IMR-90 (cell line): ENCODE results near the gene TNFRSF9. TPM values are rescaled to one million over a fixed set of nuclear protein-coding genes. Genes with fewer than 3 reads are reported as not detected.
"Not testable (repeated sequence)": the region's sequence is repeated elsewhere in the genome, so short reads cannot be mapped to it uniquely, and the experiment has no call there.

ENCODE experiments used
- ATAC-seq: fragments of 200-7000 bp; cut with Tn5 transposase; 2 replicates; pipeline ENCODE4 v1.9.1; 2020; ENCODE audit warnings: low read depth, mild to moderate bottlenecking, moderate library complexity
- BruUV-seq: library from RNA; stranded (reverse); fragments of 400-500 nt; replicated peaks from 2 replicates; lab custom pipeline; 2021; lab: Mats Ljungman, UMichigan
- CTCF ChIA-PET: fragments of 300-600 bp; formaldehyde crosslinking; extraction: SDS; loops from one replicate; lab custom pipeline; 2021; ENCODE audit warnings: antibody characterized with exemption; lab: Yijun Ruan, JAX
- POLR2A ChIA-PET: fragments of 300-600 bp; sonication (Branson Sonifier 250); formaldehyde crosslinking; loops from one replicate; lab custom pipeline; 2022; ENCODE audit warnings: antibody characterized with exemption; ENCODE audit not compliant: unreplicated experiment; lab: Charles Lee
- DNase-seq: peaks from one replicate; pipeline ENCODE4 v3.0.0; 2013
- H2AFZ ChIP-seq: replicated peaks from 2 replicates; pipeline ENCODE3; 2013; ENCODE audit warnings: low read length, mild to moderate bottlenecking; ENCODE audit not compliant: poor library complexity
- H2AK5ac ChIP-seq: 2 replicates; pipeline ENCODE4 v1.6.1; 2013; ENCODE audit warnings: low read depth, low read length, inconsistent platforms
- H2AK9ac ChIP-seq: replicated peaks from 2 replicates; pipeline ENCODE3; 2013; ENCODE audit warnings: mild to moderate bottlenecking, low read depth, low read length, moderate library complexity; ENCODE audit not compliant: poor library complexity
- H2BK120ac ChIP-seq: 2 replicates; pipeline ENCODE4 v1.6.1; 2013; ENCODE audit warnings: low read depth, low read length, inconsistent platforms
- H2BK15ac ChIP-seq: 3 replicates; pipeline ENCODE4 v1.6.1; 2013; ENCODE audit warnings: low read depth, low read length, inconsistent platforms
- H2BK20ac ChIP-seq: 2 replicates; pipeline ENCODE4 v1.6.1; 2013; ENCODE audit warnings: low read depth, mild to moderate bottlenecking, inconsistent platforms, low read length, moderate library complexity
- H2BK5ac ChIP-seq: 2 replicates; pipeline ENCODE4 v1.6.1; 2013; ENCODE audit warnings: mild to moderate bottlenecking, low read depth, low read length, inconsistent platforms; ENCODE audit not compliant: poor library complexity, severe bottlenecking
- H3K14ac ChIP-seq: replicated peaks from 2 replicates; pipeline ENCODE4 v1.6.1; 2013; ENCODE audit warnings: low read depth, low read length, inconsistent platforms
- H3K18ac ChIP-seq: 2 replicates; pipeline ENCODE4 v1.6.1; 2013; ENCODE audit warnings: low read depth, low read length, control low read depth
- H3K23ac ChIP-seq: 2 replicates; pipeline ENCODE4 v1.6.1; 2013; ENCODE audit warnings: low read depth, low read length, inconsistent platforms
- H3K27ac ChIP-seq: 2 replicates; pipeline ENCODE4 v1.5.1; 2013; ENCODE audit warnings: mild to moderate bottlenecking, control low read depth, low read length; ENCODE audit not compliant: insufficient read depth
- H3K27me3 ChIP-seq: 2 replicates; pipeline ENCODE4 v1.6.1; 2013; ENCODE audit warnings: low read length; ENCODE audit not compliant: control insufficient read depth, insufficient read depth
- H3K36me3 ChIP-seq: 2 replicates; pipeline ENCODE4 v1.6.1; 2013; ENCODE audit warnings: low read length, mixed read lengths; ENCODE audit not compliant: control insufficient read depth, insufficient read depth
- H3K4ac ChIP-seq: 2 replicates; pipeline ENCODE4 v1.6.1; 2013; ENCODE audit warnings: low read depth, low read length, inconsistent platforms
- H3K4me1 ChIP-seq: 2 replicates; pipeline ENCODE4 v1.6.1; 2013; ENCODE audit warnings: low read length, mixed read lengths; ENCODE audit not compliant: control insufficient read depth, insufficient read depth
- H3K4me2 ChIP-seq: 2 replicates; pipeline ENCODE4 v1.6.1; 2013; ENCODE audit warnings: low read depth, mild to moderate bottlenecking, control low read depth, low read length, moderate library complexity
- H3K4me3 ChIP-seq: 2 replicates; pipeline ENCODE4 v1.5.1; 2013; ENCODE audit warnings: low read depth, mild to moderate bottlenecking, control low read depth, low read length, moderate library complexity; ENCODE audit not compliant: insufficient read depth
- H3K56ac ChIP-seq: 2 replicates; pipeline ENCODE4 v1.6.1; 2013; ENCODE audit warnings: low read length, inconsistent platforms; ENCODE audit not compliant: insufficient read depth; ENCODE audit errors: extremely low read depth
- H3K79me1 ChIP-seq, 2 experiments: 2 replicates each; pipeline ENCODE4 v1.6.1; 2013; ENCODE audit warnings: low read length in 2 of 2, inconsistent platforms in 1 of 2, low read depth in 1 of 2
- H3K9ac ChIP-seq: 2 replicates; pipeline ENCODE4 v1.6.1; 2013; ENCODE audit warnings: low read depth, low read length, control low read depth
- H3K9me1 ChIP-seq: 2 replicates; pipeline ENCODE4 v1.6.1; 2013; ENCODE audit warnings: low read length, inconsistent platforms; ENCODE audit not compliant: insufficient read depth
- H3K9me3 ChIP-seq: 2 replicates; pipeline ENCODE4 v1.6.1; 2013; ENCODE audit warnings: low read length; ENCODE audit not compliant: control insufficient read depth, insufficient read depth
- H4K20me1 ChIP-seq: 2 replicates; pipeline ENCODE4 v1.6.1; 2013; ENCODE audit warnings: low read length, inconsistent platforms; ENCODE audit not compliant: insufficient read depth
- H4K5ac ChIP-seq: 2 replicates; pipeline ENCODE4 v1.6.1; 2013; ENCODE audit warnings: mild to moderate bottlenecking, low read depth, low read length, control low read depth
- H4K8ac ChIP-seq, 2 experiments: 2 replicates each; pipeline ENCODE4 v1.6.1; 2013; ENCODE audit warnings: low read depth in 2 of 2, low read length in 2 of 2, control low read depth in 1 of 2, inconsistent platforms in 1 of 2
- H4K91ac ChIP-seq: 2 replicates; pipeline ENCODE4 v1.6.1; 2013; ENCODE audit warnings: low read depth, low read length, inconsistent platforms; ENCODE audit not compliant: insufficient read depth
- BHLHE40 ChIP-seq: fragments of 150-350 bp; IDR thresholded peaks from 2 replicates; pipeline ENCODE4 v1.6.1; 2016; ENCODE audit warnings: mild to moderate bottlenecking, low read depth, low read length
- CEBPB ChIP-seq: IDR thresholded peaks from 2 replicates; pipeline ENCODE4 v1.6.1; 2012; ENCODE audit warnings: low read depth, low read length, improper control_type of control experiment
- MAFK ChIP-seq: IDR thresholded peaks from 2 replicates; pipeline ENCODE4 v1.6.1; 2012; ENCODE audit warnings: low read depth, low read length, improper control_type of control experiment
- MAZ ChIP-seq: IDR thresholded peaks from 2 replicates; pipeline ENCODE4 v1.6.1; 2012; ENCODE audit warnings: low read depth, mild to moderate bottlenecking, low read length, improper control_type of control experiment, moderate library complexity, borderline replicate concordance
- MXI1 ChIP-seq: IDR thresholded peaks from 2 replicates; pipeline ENCODE4 v1.6.1; 2012; ENCODE audit warnings: low read depth, mild to moderate bottlenecking, low read length, moderate library complexity, borderline replicate concordance
- NFE2L2 ChIP-seq: fragments of 150-350 bp; IDR thresholded peaks from 2 replicates; pipeline ENCODE4 v1.6.1; 2016; ENCODE audit warnings: low read depth, mild to moderate bottlenecking, low read length
- POLR2A ChIP-seq: IDR thresholded peaks from 2 replicates; pipeline ENCODE4 v1.6.1; 2012; ENCODE audit warnings: mild to moderate bottlenecking, low read depth, low read length
- RAD21 ChIP-seq: IDR thresholded peaks from 2 replicates; pipeline ENCODE4 v1.6.1; 2012; ENCODE audit warnings: low read length, improper control_type of control experiment
- RCOR1 ChIP-seq: IDR thresholded peaks from 2 replicates; pipeline ENCODE4 v1.6.1; 2012; ENCODE audit warnings: mild to moderate bottlenecking, low read length, improper control_type of control experiment; ENCODE audit not compliant: insufficient replicate concordance
- RFX5 ChIP-seq: IDR thresholded peaks from 2 replicates; pipeline ENCODE4 v1.8.0; 2012; ENCODE audit warnings: low read depth, mild to moderate bottlenecking, low read length, moderate library complexity
- SMC3 ChIP-seq: fragments of 150-350 bp; IDR thresholded peaks from 2 replicates; pipeline ENCODE4 v1.6.1; 2016; ENCODE audit warnings: low read depth, mild to moderate bottlenecking, antibody characterized with exemption, low read length, moderate library complexity
- WGBS, 2 experiments: methylation state at CpG; one replicate each; pipeline versions ENCODE4 v1.1.5 to v1.1.7; 2013; ENCODE audit warnings: missing lambda C conversion rate in 2 of 2; ENCODE audit not compliant: insufficient read length in 1 of 2; ENCODE audit errors: extremely low coverage in 2 of 2; 5-methylcytosine and 5-hydroxymethylcytosine counted together
- dilution Hi-C: fragments of 300-500 bp; cut with HindIII; formaldehyde crosslinking; loops from one replicate; pipeline ENCODE4 v1.14.3; 2018; ENCODE audit warnings: low sequenced_read_pairs; ENCODE audit not compliant: unreplicated experiment
- in situ Hi-C: fragments of 300-500 bp; cut with MboI; formaldehyde crosslinking; loops from 3 replicates; pipeline ENCODE4 v1.14.3; 2019; ENCODE audit warnings: low sequenced_read_pairs, inconsistent platforms, mixed read lengths
- intact Hi-C: fragments of 100-400 bp; cut with micrococcal nuclease; formaldehyde crosslinking; loops from 2 replicates; pipeline ENCODE4 v1.10.0; 2022
- polyA plus RNA-seq, 3 experiments: library from polyadenylated mRNA; depleted of rRNA; stranded (reverse); fragments of >200 nt; gene quantifications; 2 replicates each; pipeline ENCODE4 v1.2.3, GENCODE V29; 2012; ENCODE audit warnings: low replicate concordance in 1 of 3
- total RNA-seq: library from RNA; depleted of rRNA; stranded (reverse); fragments of >200 nt; gene quantifications from 2 replicates; pipeline ENCODE4 v1.2.3, GENCODE V29; 2012
- TF ChIP-seq, protein P1 (sequence below): fragments of 150-350 bp; IDR thresholded peaks from 2 replicates; pipeline ENCODE4 v1.6.1; 2016; ENCODE audit warnings: low read depth, mild to moderate bottlenecking, low read length, moderate library complexity, borderline replicate concordance

TNFRSF9 gene
- total and polyA plus RNA-seq, 2 of the 4 experiments (the other 2 are of a cell fraction), result 0.43 to 0.72 TPM

DNA sequence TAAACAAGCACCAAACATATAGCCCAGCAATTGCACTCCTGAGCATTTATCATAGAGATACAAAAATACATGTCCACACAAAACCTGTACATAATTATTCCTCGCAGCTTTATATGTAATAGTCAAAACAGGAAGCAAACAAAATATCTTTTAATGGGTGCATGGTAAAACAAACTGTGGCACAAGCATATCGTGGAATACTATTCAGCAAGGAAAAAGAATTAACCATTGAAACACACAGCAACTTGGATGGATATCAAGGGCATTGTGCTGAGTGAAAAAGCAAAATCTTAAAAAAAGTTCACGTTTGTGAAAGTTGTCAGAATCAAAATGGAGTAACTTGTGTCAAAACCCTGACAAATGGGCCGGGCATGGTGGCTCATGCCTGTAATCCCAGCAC is 12.4 kb downstream of the TNFRSF9 start:
- no peak overlapping the region for H3K27ac ChIP-seq
- CTCF ChIA-PET, result no interaction called here

DNA sequence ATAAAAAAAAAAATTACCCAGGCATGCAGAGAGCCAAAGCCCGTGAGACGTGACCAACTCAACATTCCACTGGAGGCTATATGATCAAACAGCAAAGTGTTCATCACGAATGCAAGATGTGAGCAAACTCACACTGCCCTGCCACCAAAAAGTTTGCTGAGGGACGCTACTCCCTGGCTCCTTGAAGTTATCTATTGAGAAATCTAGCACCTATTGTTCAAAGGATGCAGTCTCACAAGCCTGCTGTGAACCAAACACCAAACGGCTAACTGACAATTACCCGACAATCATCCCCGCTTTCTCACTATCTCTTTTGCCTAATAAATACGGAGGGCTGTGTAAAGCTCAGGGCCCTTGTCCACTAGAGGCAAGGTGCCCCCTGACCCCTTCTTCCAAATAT is 13.6 kb downstream of the TNFRSF9 start:
- H3K18ac ChIP-seq, H4K20me1 ChIP-seq, dilution Hi-C loops, H3K9ac ChIP-seq, intact Hi-C loops, H3K4me2 ChIP-seq, BruUV-seq, H4K5ac ChIP-seq, H2AFZ ChIP-seq, H2AK9ac ChIP-seq, POLR2A ChIA-PET, H3K23ac ChIP-seq, H2AK5ac ChIP-seq, CTCF ChIA-PET, H2BK15ac ChIP-seq, DNase-seq, H4K8ac ChIP-seq, ATAC-seq, H3K4me3 ChIP-seq, H3K9me1 ChIP-seq, H2BK5ac ChIP-seq, H3K9me3 ChIP-seq, H3K79me1 ChIP-seq, H3K4ac ChIP-seq, H3K4me1 ChIP-seq, H2BK20ac ChIP-seq, H3K27ac ChIP-seq, H3K56ac ChIP-seq, in situ Hi-C loops, H3K14ac ChIP-seq, H3K36me3 ChIP-seq, H4K91ac ChIP-seq, H2BK120ac ChIP-seq: not testable (repeated sequence)
- peaks cover 22% of the 10 kb centered on the region for H3K27me3 ChIP-seq
- 0% methylated on average over 1 of the region's 8 CpGs; no CpG with 5 or more reads in 1 of the 2 experiments for WGBS, 2 experiments

More for the DNA sequence above, 12.4 kb downstream of the TNFRSF9 start:
- H2BK5ac ChIP-seq, result no peak overlapping the region
- no peak overlapping the region for H3K9ac ChIP-seq
- H3K36me3 ChIP-seq, result no peaks in the 10 kb centered on the region
- no peak overlapping the region for H3K18ac ChIP-seq
- no peak overlapping the region for H2AFZ ChIP-seq
- no peak overlapping the region for H2BK120ac ChIP-seq
- H3K14ac ChIP-seq, result no peak overlapping the region
- WGBS, 2 experiments, result 75% methylated on average over 2 of the region's 4 CpGs; no CpG with 5 or more reads in 1 of the 2 experiments
- H2AK5ac ChIP-seq, result no peak overlapping the region
- ATAC-seq (no peak), DNase-seq (no peak)
- no peak overlapping the region for H3K4me3 ChIP-seq
- H2BK20ac ChIP-seq, result no peak overlapping the region
- H3K79me1 ChIP-seq, result no peaks in the 10 kb centered on the region
- no peak overlapping the region for H3K56ac ChIP-seq
- BruUV-seq, result no TSS peak
- no peak overlapping the region for H4K91ac ChIP-seq
- no peaks in the 10 kb centered on the region for H3K9me3 ChIP-seq
- no peak overlapping the region for H2AK9ac ChIP-seq
- TF ChIP-seq RAD21, result no peak
- TF ChIP-seq POLR2A, result no peak
- TF ChIP-seq CEBPB, result no peak
- TF ChIP-seq BHLHE40, result no peak
- no peak for TF ChIP-seq MXI1
- TF ChIP-seq MAFK, result no peak
- TF ChIP-seq MAZ, result no peak
- no peak for TF ChIP-seq RFX5
- TF ChIP-seq SMC3, result no peak
- no peak for TF ChIP-seq RCOR1
- TF ChIP-seq, protein P1, sequence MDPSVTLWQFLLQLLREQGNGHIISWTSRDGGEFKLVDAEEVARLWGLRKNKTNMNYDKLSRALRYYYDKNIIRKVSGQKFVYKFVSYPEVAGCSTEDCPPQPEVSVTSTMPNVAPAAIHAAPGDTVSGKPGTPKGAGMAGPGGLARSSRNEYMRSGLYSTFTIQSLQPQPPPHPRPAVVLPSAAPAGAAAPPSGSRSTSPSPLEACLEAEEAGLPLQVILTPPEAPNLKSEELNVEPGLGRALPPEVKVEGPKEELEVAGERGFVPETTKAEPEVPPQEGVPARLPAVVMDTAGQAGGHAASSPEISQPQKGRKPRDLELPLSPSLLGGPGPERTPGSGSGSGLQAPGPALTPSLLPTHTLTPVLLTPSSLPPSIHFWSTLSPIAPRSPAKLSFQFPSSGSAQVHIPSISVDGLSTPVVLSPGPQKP, result no peak
- TF ChIP-seq NFE2L2, result no peak
- H3K27me3 ChIP-seq, result peaks cover 26% of the 10 kb centered on the region
- no peak overlapping the region for H2BK15ac ChIP-seq
- intact Hi-C loops (no loop called here), dilution Hi-C loops (no loop called here), in situ Hi-C loops (no loop called here)
- H4K5ac ChIP-seq, result no peak overlapping the region
- no peaks in the 10 kb centered on the region for H3K4me1 ChIP-seq
- POLR2A ChIA-PET, result no interaction called here
- no peak overlapping the region for H3K23ac ChIP-seq
- H3K4ac ChIP-seq, result no peak overlapping the region
- no peaks in the 10 kb centered on the region; the same call in 1 of the 2 replicates for H3K9me1 ChIP-seq
- no peak overlapping the region for H4K8ac ChIP-seq
- no peak overlapping the region for H3K4me2 ChIP-seq
- H4K20me1 ChIP-seq, result no peaks in the 10 kb centered on the region
